ENCODE measurements around the gene RNASEH1. TPM values are rescaled to one million over a fixed set of nuclear protein-coding genes. Genes with fewer than 3 reads are reported as not detected.

RNASEH1 gene
- total and polyA plus RNA-seq, 10 of the 15 experiments (the other 5 are each of a cell fraction or from before 2014, with no cell fraction given): 18.2 to 68.5 (median 28.2) TPM

DNA sequence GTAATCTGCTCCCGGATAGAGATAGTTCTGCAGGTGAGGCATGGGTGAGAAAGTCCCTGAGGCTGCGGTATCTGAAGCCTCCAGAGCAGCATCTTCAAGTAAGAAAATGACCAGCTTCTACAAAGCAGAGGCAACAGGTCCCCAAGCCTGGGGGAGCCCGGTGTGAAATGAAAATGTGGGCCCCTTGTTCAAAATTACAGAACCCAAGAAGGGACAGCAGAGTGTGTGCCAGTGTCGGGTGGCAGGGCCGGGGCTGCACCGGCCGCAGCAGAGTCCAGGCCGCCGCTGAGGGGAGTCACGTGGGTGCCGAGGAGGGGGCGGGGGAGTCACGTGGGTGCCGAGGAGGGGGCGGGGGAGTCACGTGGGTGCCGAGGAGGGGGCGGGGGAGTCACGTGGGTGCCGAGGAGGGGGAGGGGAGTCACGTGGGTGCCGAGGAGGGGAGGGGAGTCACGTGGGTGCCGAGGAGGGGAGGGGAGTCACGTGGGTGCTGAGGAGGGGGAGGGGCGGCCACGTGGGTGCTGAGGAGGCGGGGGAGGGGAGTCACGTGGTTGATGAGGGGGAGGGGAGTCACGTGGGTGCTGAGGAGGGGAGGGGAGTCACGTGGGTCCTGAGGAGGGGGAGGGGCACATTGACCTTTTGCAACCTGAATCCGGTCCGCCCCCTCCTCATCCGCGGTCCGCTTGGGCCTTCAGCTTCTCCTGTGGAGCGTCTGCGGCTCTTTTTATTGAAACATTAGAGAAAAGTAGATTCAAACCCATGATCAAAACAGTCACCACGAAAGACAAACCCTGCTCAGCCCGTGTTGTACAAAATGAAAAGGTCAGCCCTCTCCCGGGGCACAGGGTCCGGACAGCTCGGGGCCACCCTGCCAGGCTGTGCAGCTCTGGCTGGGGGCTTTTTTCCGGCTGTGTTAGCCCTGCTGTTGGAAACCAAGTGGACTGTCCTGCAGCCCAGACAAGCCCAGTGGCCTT lies 47.1 kb upstream of the RNASEH1 start:
- intact Hi-C loops (cut with micrococcal nuclease; ENCODE audit: unreplicated experiment): no loop called here
- no peak overlapping the region for H3K27ac ChIP-seq (ENCODE audit: control insufficient read depth, insufficient read depth)

More for the DNA sequence above, 47.1 kb upstream of the RNASEH1 start:
- Histone ChIP-seq H3K9me3 (replicated peaks; ENCODE audit: control insufficient read depth, insufficient read depth, low read length) (no peaks in the 10 kb centered on the region), H4K20me1 (ENCODE audit: control insufficient read depth, insufficient read depth) (no peaks in the 10 kb centered on the region), H3K4me3 (no peak overlapping the region), H3K4me2 (ENCODE audit: control insufficient read depth, insufficient read depth) (no peak overlapping the region), H3K9ac (ENCODE audit: control insufficient read depth, insufficient read depth, low read length) (no peak overlapping the region), H3K27me3 (replicated peaks in 1 of 2; ENCODE audit: control insufficient read depth in 2 of 2, insufficient read depth in 2 of 2, low read length in 1 of 2) (no peaks in the 10 kb centered on the region), H3K4me1 (ENCODE audit: control insufficient read depth, insufficient read depth, low read length) (peaks cover 7% of the 10 kb centered on the region), H3K79me2 (ENCODE audit: control insufficient read depth, insufficient read depth, low read length) (no peaks in the 10 kb centered on the region), H2AFZ (ENCODE audit: control insufficient read depth, low read depth, low read length) (0 out of 2 replicates have a peak overlapping the region, but pooled peaks have one; percentile 39), H3K36me3 (ENCODE audit: control insufficient read depth in 2 of 2, insufficient read depth in 2 of 2, low read length in 1 of 2) (no peaks in the 10 kb centered on the region)
- no TSS peak for BruUV-seq (replicated peaks)
- CTCF ChIA-PET: interaction anchor here (1.1 kb wide), 1 partner anchor 32 kb away, joined by 3 read pairs; no protein-coding TSS in a partner anchor
- SMC1A ChIA-PET (ENCODE audit: uncharacterized antibody, unreplicated experiment): interaction anchor here (0.5 to 1.3 kb wide), 4 partner anchors 19 to 60 kb away, joined by 3 to 4 read pairs (median 3); partner anchors contain the start of gene RNASEH1
- ATAC-seq (peak; percentile 69), FAIRE-seq (no peak), DNase-seq (ENCODE audit: low read depth, low spot score) (no peak)
- 85% methylated on average over 17 of the region's 44 CpGs for WGBS (ENCODE audit: insufficient coverage, insufficient replicate concordance, low lambda C conversion rate, missing lambda C conversion rate)
- POLR2A ChIA-PET: interaction anchor here (1.4 kb wide), 1 partner anchor 19 kb away, joined by 5 read pairs; no protein-coding TSS in a partner anchor
- TF ChIP-seq RAD51 (IDR thresholded peaks at IDR 0.05) (peak; percentile 72), BHLHE40 (IDR thresholded peaks at IDR 0.05; ENCODE audit: borderline replicate concordance in 1 of 2, low read depth in 2 of 2, low read length in 1 of 2) (peak in 1 of 2 experiments; percentile 57; a peak in 2 of 4 replicates), IRF4 (IDR thresholded peaks at IDR 0.05; ENCODE audit: low read depth, low read length) (no peak), EP300 (IDR thresholded peaks at IDR 0.05; ENCODE audit: borderline replicate concordance in 1 of 2, control insufficient read depth in 1 of 2, low read depth in 2 of 2, low read length in 2 of 2) (no peak), ESRRA (IDR thresholded peaks at IDR 0.05; ENCODE audit: low read length) (no peak), NR2F1 (conservative IDR thresholded peaks at IDR 0.05) (0 out of 2 replicates have a peak, but pooled peaks have one; percentile 22)
- TF ChIP-seq, protein P1, sequence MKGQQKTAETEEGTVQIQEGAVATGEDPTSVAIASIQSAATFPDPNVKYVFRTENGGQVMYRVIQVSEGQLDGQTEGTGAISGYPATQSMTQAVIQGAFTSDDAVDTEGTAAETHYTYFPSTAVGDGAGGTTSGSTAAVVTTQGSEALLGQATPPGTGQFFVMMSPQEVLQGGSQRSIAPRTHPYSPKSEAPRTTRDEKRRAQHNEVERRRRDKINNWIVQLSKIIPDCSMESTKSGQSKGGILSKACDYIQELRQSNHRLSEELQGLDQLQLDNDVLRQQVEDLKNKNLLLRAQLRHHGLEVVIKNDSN (IDR thresholded peaks at IDR 0.05; ENCODE audit: borderline replicate concordance, extremely low read length, insufficient read depth, low read depth, low read length): peak; percentile 63
- TF ChIP-seq, protein P2, sequence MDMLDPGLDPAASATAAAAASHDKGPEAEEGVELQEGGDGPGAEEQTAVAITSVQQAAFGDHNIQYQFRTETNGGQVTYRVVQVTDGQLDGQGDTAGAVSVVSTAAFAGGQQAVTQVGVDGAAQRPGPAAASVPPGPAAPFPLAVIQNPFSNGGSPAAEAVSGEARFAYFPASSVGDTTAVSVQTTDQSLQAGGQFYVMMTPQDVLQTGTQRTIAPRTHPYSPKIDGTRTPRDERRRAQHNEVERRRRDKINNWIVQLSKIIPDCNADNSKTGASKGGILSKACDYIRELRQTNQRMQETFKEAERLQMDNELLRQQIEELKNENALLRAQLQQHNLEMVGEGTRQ (IDR thresholded peaks at IDR 0.05; ENCODE audit: borderline replicate concordance, low read depth, low read length): peak; percentile 37
- in situ Hi-C loops (cut with MboI): no loop called here
- RAD21 ChIA-PET (ENCODE audit: unreplicated experiment): interaction anchor here (0.6 to 1.6 kb wide), 3 partner anchors 18 to 26 kb away, joined by 3 to 6 read pairs (median 3); no protein-coding TSS in a partner anchor
